ENCODE data around the gene RBX1.

The RBX1 gene

DNA sequence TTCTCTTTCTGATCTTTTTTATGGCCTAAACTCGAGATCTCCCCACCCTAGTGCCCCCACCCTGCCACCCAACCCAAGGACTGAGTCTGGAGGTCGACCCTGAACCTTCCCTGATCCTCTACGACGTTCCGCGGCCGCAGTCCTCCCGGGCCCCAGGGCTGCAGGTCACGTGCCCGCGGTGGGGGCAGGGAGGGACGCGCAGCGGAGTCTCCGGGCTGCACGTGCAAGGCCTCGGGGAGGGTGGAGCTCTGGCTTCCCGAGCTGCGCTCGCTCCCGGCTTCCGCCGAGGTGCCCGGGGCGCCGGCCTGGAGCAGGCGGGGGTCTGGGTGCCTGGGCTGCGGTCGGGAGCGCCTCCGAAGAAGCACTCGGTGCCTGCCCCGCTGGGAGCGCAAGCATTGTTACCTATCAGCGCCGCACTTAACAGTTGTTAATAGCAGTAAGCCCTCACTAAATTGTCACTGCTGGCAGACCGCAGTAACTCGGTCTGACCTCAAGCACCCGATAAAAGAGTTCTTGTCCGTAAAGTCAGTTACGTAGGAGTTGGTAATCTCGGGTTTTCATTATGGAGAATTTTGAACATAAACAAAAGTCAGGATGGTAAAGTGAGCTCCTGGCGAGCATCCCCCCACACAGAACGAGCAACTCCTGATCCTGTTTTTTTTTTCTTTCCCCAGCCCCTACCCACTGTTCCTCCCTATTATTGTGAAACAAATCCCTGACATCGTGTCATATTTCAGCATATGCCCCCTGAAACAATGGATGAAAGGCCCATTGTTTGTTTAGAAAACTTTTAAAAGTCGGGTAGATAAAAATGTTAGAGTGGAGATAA is 71.5 kb downstream of the RBX1 start:
- DNase-seq (ENCODE audit: low read depth): peak; percentile 83
